DND-41 (cell line): Measurements from ENCODE around the gene ATP2A3.

Source experiments
- ATAC-seq: fragments of 200-7000 bp; cut with Tn5 transposase; 3 replicates; pipeline ENCODE4 v1.9.1; 2021; ENCODE audit warnings: low read depth; ENCODE audit not compliant: insufficient read depth
- DNase-seq: peaks from one replicate; pipeline ENCODE4 v3.0.0-alpha.2; 2020
- H2AFZ ChIP-seq: 2 replicates; pipeline ENCODE4 v1.6.0; 2012; ENCODE audit warnings: low read depth, low read length
- H3K27ac ChIP-seq: 2 replicates; pipeline ENCODE4 v1.5.1; 2012; ENCODE audit warnings: low read length, inconsistent platforms
- H3K27me3 ChIP-seq: fragments of 200-600 bp; sonication (generic); 2 replicates; pipeline ENCODE4 v1.6.0; 2012; ENCODE audit warnings: low read length, mild to moderate bottlenecking, inconsistent platforms; ENCODE audit not compliant: insufficient read depth, poor library complexity
- H3K36me3 ChIP-seq: 2 replicates; pipeline ENCODE4 v1.5.1; 2012; ENCODE audit warnings: low read length, inconsistent platforms; ENCODE audit not compliant: insufficient read depth
- H3K4me1 ChIP-seq: 2 replicates; pipeline ENCODE4 v1.5.1; 2012; ENCODE audit warnings: mild to moderate bottlenecking, low read length; ENCODE audit not compliant: insufficient read depth
- H3K4me2 ChIP-seq: 2 replicates; pipeline ENCODE4 v1.6.0; 2012; ENCODE audit warnings: mild to moderate bottlenecking, moderate library complexity, low read length, inconsistent platforms; ENCODE audit not compliant: insufficient read depth
- H3K4me3 ChIP-seq, 2 experiments: fragments of 200-600 bp in 1 of 2; shearing (Covaris generic) in 1 of 2; 2 replicates each; pipeline ENCODE4 v1.5.1; 2012 to 2016; ENCODE audit warnings: inconsistent platforms in 2 of 2, low read length in 2 of 2, mild to moderate bottlenecking in 2 of 2, low read depth in 1 of 2, moderate library complexity in 1 of 2
- H3K79me2 ChIP-seq: 2 replicates; pipeline ENCODE4 v1.6.0; 2012; ENCODE audit warnings: low read length, inconsistent platforms; ENCODE audit not compliant: insufficient read depth
- H3K9ac ChIP-seq: 2 replicates; pipeline ENCODE4 v1.6.0; 2012; ENCODE audit warnings: low read depth, mild to moderate bottlenecking, inconsistent platforms, low read length, moderate library complexity
- H3K9me3 ChIP-seq: 2 replicates; pipeline ENCODE4 v1.5.1; 2012; ENCODE audit warnings: low read length, moderate library complexity, mild to moderate bottlenecking, inconsistent platforms; ENCODE audit not compliant: insufficient read depth, severe bottlenecking
- H4K20me1 ChIP-seq: 2 replicates; pipeline ENCODE4 v1.6.0; 2012; ENCODE audit warnings: low read length; ENCODE audit not compliant: insufficient read depth
- CTCF ChIP-seq: IDR thresholded peaks from 2 replicates; pipeline ENCODE4 v1.5.1; 2012; ENCODE audit warnings: borderline replicate concordance, low read length, moderate library complexity, mild to moderate bottlenecking; ENCODE audit not compliant: poor library complexity, severe bottlenecking; ENCODE audit errors: extremely low read depth
- EZH2 ChIP-seq: IDR thresholded peaks from 3 replicates; pipeline ENCODE4 v1.6.1; 2012; ENCODE audit warnings: borderline replicate concordance, low read depth, mild to moderate bottlenecking, moderate library complexity, low read length, inconsistent platforms; ENCODE audit not compliant: severe bottlenecking

Gene ATP2A3

GRCh38 chr17:4006745-4007211 lies 42.5 kb upstream of the ATP2A3 start:
- Histone ChIP-seq H3K27ac (no peak overlapping the region), H3K36me3 (peaks cover 52% of the 10 kb centered on the region), H3K4me3 (no peak overlapping the region), H4K20me1 (peaks cover 8% of the 10 kb centered on the region), H3K4me1 (no peaks in the 10 kb centered on the region), H2AFZ (no peak overlapping the region), H3K9me3 (no peaks in the 10 kb centered on the region), H3K4me2 (no peak overlapping the region), H3K27me3 (no peaks in the 10 kb centered on the region), H3K9ac (no peak overlapping the region), H3K79me2 (no peaks in the 10 kb centered on the region)
- peak; percentile 27; the same call in 1 of the 3 replicates for ATAC-seq
- TF ChIP-seq CTCF (no peak), EZH2 (no peak)
- peak; percentile 38 for DNase-seq

GRCh38 chr17:4006165-4006589 lies 41.9 kb upstream of the ATP2A3 start:
- no peak for TF ChIP-seq CTCF
- no peak for TF ChIP-seq EZH2
- Histone ChIP-seq H3K4me2 (no peak overlapping the region), H3K4me3 (no peak overlapping the region), H4K20me1 (peaks cover 8% of the 10 kb centered on the region), H3K9me3 (no peaks in the 10 kb centered on the region), H3K36me3 (peaks cover 49% of the 10 kb centered on the region), H3K9ac (no peak overlapping the region), H3K27me3 (no peaks in the 10 kb centered on the region), H3K27ac (no peak overlapping the region), H3K79me2 (no peaks in the 10 kb centered on the region), H3K4me1 (no peaks in the 10 kb centered on the region), H2AFZ (no peak overlapping the region)
- ATAC-seq (no peak), DNase-seq (no peak)

- TF ChIP-seq EZH2 (no peak), CTCF (no peak)
- ATAC-seq (no peak), DNase-seq (no peak)
- no peak overlapping the region for H3K4me2 ChIP-seq
- H3K79me2 ChIP-seq: no peaks in the 10 kb centered on the region
- H3K27me3 ChIP-seq: no peaks in the 10 kb centered on the region
- H3K27ac ChIP-seq: no peak overlapping the region
- H3K36me3 ChIP-seq: peaks cover 48% of the 10 kb centered on the region
- H4K20me1 ChIP-seq: peaks cover 8% of the 10 kb centered on the region
- no peak overlapping the region for H3K9ac ChIP-seq
- H3K9me3 ChIP-seq: no peaks in the 10 kb centered on the region
- no peak overlapping the region for H2AFZ ChIP-seq
- no peaks in the 10 kb centered on the region for H3K4me1 ChIP-seq
- no peak overlapping the region for H3K4me3 ChIP-seq
These were observed 41.3 kb upstream of the ATP2A3 start for GRCh38 chr17:4005296-4006164.
